HEK293T (cell line): ENCODE results near the gene SCRN1.

Experiments used
- ARNT ChIP-seq: fragments of 450-650 bp; IDR thresholded peaks from 2 replicates; pipeline ENCODE4 v1.6.1; 2017; ENCODE audit warnings: mild to moderate bottlenecking
- BHLHE40 ChIP-seq: fragments of 450-650 bp; IDR thresholded peaks from 2 replicates; pipeline ENCODE4 v1.6.1; 2016; ENCODE audit warnings: mild to moderate bottlenecking, moderate library complexity, borderline replicate concordance
- ELF4 ChIP-seq: fragments of 450-650 bp; IDR thresholded peaks from 2 replicates; pipeline ENCODE4 v1.6.1; 2017; ENCODE audit warnings: antibody characterized with exemption
- FOXA1 ChIP-seq: fragments of 450-650 bp; IDR thresholded peaks from 2 replicates; pipeline ENCODE4 v1.6.1; 2016; ENCODE audit warnings: mild to moderate bottlenecking
- FOXM1 ChIP-seq: fragments of 450-650 bp; IDR thresholded peaks from 2 replicates; pipeline ENCODE4 v1.6.1; 2017; ENCODE audit warnings: mild to moderate bottlenecking, borderline replicate concordance
- HDGF ChIP-seq: fragments of 450-650 bp; IDR thresholded peaks from 2 replicates; pipeline ENCODE4 v1.6.1; 2017; ENCODE audit warnings: antibody characterized with exemption, borderline replicate concordance
- LEF1 ChIP-seq: fragments of 450-650 bp; IDR thresholded peaks from 2 replicates; pipeline ENCODE4 v1.6.1; 2017; ENCODE audit warnings: mild to moderate bottlenecking, borderline replicate concordance
- NFRKB ChIP-seq: fragments of 450-650 bp; IDR thresholded peaks from 2 replicates; pipeline ENCODE4 v1.6.1; 2016; ENCODE audit warnings: mild to moderate bottlenecking, moderate library complexity
- SP1 ChIP-seq: fragments of 450-650 bp; IDR thresholded peaks from 2 replicates; pipeline ENCODE4 v1.6.1; 2017
- SUZ12 ChIP-seq: fragments of 450-650 bp; IDR thresholded peaks from 2 replicates; pipeline ENCODE4 v1.6.1; 2016; ENCODE audit warnings: mild to moderate bottlenecking
- TARDBP ChIP-seq: fragments of 450-650 bp; IDR thresholded peaks from 2 replicates; pipeline ENCODE4 v1.6.1; 2016
- ZNF384 ChIP-seq: fragments of 450-650 bp; IDR thresholded peaks from 2 replicates; pipeline ENCODE4 v1.6.1; 2016
- TF ChIP-seq, protein P1 (sequence below): fragments of 450-650 bp; IDR thresholded peaks from 2 replicates; pipeline ENCODE4 v1.6.1; 2016

DNA sequence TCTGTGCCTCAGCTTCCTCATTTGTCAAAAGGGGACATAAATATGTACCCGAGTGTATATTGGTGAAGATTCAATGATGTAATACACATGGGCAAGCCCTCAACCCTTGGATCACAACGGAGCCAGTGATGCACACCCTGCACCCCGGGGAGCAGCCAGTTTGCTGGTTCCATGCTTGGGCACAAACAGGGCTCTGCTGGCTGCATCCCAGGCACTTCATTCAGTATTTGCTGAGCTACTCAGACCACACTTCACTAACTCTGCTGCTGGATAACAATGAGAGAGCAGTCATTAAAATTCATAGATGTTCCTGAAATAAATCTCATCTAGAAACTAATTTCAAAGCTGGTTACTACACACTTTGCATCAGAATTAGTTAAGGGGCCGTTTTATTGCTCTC lies 72.0 kb downstream of the SCRN1 start:
- TF ChIP-seq ELF4 (no peak), ARNT (no peak), BHLHE40 (no peak), SP1 (no peak), SUZ12 (no peak), TARDBP (no peak), FOXA1 (no peak), HDGF (no peak), FOXM1 (no peak), LEF1 (no peak), ZNF384 (no peak), NFRKB (no peak)
- TF ChIP-seq, protein P1, sequence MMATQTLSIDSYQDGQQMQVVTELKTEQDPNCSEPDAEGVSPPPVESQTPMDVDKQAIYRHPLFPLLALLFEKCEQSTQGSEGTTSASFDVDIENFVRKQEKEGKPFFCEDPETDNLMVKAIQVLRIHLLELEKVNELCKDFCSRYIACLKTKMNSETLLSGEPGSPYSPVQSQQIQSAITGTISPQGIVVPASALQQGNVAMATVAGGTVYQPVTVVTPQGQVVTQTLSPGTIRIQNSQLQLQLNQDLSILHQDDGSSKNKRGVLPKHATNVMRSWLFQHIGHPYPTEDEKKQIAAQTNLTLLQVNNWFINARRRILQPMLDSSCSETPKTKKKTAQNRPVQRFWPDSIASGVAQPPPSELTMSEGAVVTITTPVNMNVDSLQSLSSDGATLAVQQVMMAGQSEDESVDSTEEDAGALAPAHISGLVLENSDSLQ = no peak
